ENCODE measurements around the gene RTN4.

- no peak for TF ChIP-seq TEAD4 (IDR thresholded peaks at IDR 0.05)
- TF ChIP-seq ZBTB7A (IDR thresholded peaks at IDR 0.05; ENCODE audit: low read depth) = no peak
- TF ChIP-seq EP300 (IDR thresholded peaks at IDR 0.05; ENCODE audit: borderline replicate concordance) = no peak
- TF ChIP-seq TAF1 (IDR thresholded peaks at IDR 0.05; ENCODE audit: low read depth) = no peak
- no peak for TF ChIP-seq NFIC (IDR thresholded peaks at IDR 0.05)
- no peak for TF ChIP-seq YY1 (IDR thresholded peaks at IDR 0.05; ENCODE audit: low read depth)
- no peak for TF ChIP-seq CEBPB (IDR thresholded peaks at IDR 0.05)
- no peak for TF ChIP-seq REST (IDR thresholded peaks at IDR 0.05; ENCODE audit: low read depth)
- no peak for TF ChIP-seq EGR1 (IDR thresholded peaks at IDR 0.05)
- TF ChIP-seq MAX (IDR thresholded peaks at IDR 0.05) = no peak
- no peak for TF ChIP-seq RAD21 (IDR thresholded peaks at IDR 0.05; ENCODE audit: low read depth)
- TF ChIP-seq CREB1 (IDR thresholded peaks at IDR 0.05; ENCODE audit: low read depth) = no peak
- no peak for TF ChIP-seq USF1 (IDR thresholded peaks at IDR 0.05)
These were observed 107.9 kb downstream of the RTN4 start for GRCh38 chr2:54942373-54942772.
